ENCODE measurements around the gene RPS15A.
"Not testable (repeated sequence)": the region's sequence is repeated elsewhere in the genome, so short reads cannot be mapped to it uniquely, and the experiment has no call there.

Gene RPS15A

GRCh38 chr16:18796377-18796776 lies 6.2 kb upstream of the RPS15A start:
- no peak for DNase-seq

DNA sequence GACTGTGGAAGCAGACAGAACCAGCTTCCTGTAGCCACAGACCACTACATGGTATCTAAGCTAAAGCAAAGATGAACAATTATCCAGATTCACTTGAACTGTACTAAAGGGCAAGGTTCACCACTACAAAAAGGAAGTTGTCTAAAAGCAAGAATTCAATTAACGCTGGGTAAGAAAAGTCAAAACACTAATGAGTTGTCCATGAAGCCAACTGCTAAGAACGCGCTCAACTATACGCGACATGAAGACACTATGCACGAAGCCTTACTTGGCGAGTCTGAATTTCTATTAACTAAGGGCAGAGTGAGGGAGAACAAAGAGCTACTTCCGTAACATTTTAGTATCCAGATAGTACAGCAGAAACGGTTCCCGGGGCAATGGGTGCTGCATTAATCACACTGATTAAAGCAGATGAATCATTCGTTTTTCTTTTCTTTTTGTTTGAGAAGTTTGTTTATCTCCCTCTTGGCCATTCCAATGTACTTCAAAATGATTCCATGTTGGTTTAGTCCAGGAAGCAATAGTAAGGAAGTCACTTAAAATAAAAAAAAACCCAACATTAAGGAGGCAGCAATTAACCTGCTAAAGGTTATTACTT lies 2.8 kb upstream of the RPS15A start:
- DNase-seq: no peak

DNA sequence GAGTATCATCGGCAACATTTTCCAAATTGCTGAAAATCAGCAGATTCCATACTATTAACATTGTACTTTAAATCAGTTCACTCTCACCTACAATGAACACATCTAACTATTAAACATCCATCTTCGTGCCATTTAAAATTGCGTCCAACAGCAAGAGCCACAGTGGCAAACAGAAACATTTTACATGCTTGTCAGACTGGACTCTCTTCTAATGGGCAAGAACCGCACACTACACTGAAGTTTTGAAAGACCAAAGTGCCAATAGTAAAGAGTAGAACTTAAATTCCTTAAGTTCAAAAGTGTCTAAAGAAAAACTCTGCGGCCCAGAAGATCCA lies 652 bp downstream of the RPS15A start:
- no peak for DNase-seq

DNA sequence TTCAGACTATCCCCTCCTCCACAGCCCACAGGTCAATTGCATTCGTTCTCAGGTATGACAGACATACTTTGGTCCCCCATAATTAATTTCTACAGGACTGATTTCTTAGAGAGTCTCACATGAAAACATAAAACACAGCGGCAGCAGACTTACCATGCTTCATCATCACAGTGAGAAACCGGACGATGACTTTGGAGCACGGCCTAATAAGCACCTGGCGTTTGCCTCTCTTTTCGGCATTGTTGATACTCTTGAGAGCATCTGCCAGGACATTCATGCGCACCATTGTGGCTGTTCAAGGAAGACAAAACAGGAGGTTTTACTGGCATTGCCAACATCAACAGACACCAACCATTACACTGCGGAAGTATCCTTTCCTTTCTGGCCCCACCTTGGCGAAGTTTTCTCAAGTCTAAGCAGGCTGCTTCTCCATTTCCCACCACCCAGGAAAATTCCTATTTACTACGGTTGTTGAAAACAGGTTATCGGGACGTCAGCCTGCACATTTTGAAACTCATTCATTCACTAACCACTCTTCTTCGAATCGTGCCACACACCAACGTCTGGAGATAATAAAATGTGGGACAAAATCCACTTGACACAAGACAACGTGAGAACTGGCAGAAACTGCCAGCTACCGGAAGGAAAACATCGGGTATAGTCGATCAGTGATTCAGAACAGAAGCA lies 1.2 kb downstream of the RPS15A start:
- DNase-seq: no peak

- no peak for DNase-seq
These were observed 5.1 kb downstream of the RPS15A start for GRCh38 chr16:18784917-18785623.

DNA sequence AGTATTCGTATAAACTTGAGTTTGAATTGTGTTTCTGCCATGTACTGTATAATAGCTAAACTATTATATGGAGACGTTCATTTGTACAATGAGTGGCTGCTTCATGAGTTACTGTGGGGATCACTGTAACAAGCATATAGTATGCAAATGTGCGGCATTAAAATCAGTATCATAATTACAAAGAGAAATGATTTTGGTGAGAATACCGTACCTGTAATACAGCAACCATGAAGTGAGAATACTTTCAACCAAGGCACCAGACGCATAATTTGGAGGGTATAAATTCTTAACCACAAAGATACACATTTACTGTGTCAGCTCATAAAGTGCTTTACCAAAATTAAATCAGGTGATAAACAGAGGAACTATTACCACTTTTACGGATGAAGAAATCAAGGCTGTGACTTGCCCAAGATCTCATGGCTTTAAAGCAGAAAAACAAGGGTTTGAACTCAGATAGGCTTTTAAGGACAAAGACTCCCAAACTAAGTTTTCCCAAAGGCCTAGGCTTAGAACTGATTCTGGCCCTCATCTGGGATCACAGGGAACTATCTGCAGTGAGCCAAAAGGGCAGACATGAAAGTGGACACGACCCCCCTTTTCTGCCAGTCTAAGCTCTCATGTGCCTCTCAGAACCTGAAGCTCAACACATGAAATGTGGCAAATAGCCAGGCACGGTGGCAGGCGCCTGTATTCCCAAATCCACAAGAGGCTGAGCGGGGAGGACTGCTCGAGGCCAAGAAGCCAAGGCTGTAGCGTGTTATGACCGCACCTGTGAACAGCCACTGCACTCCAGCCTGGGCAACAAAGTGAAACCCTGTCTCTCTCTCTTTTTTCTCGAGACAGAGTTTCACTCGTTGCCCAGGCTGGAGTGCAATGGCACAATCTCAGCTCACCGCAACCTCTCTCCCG lies 6.4 kb downstream of the RPS15A start:
- DNase-seq: no peak

GRCh38 chr16:18782697-18783429 lies 7.3 kb downstream of the RPS15A start:
- DNase-seq: no peak

GRCh38 chr16:18781232-18781631 lies 8.9 kb downstream of the RPS15A start:
- not testable (repeated sequence) for DNase-seq

GRCh38 chr16:18780460-18781026 lies 9.6 kb downstream of the RPS15A start:
- DNase-seq: not testable (repeated sequence)

- not testable (repeated sequence) for DNase-seq
These were observed 12.5 kb downstream of the RPS15A start for GRCh38 chr16:18777664-18778063.

DNA sequence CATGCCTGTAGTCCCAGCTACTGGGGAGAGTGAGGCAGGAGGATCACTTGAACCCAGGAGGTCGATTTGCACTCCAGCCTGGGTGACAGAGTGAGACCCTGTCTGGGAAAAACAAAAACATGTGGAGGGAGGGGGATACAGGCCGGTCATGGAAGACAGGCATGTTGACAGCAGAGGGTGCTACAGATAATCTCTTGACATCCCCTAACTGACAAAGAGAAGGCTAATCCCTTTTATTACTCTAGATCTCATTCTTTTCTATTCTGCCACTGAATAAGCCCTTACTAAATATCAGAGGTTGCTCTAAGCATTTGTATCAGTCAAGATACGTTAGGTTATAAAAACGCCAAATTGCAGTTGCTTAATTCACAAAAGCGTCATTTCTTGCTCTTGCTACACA lies 13.8 kb downstream of the RPS15A start:
- DNase-seq: not testable (repeated sequence)

DNA sequence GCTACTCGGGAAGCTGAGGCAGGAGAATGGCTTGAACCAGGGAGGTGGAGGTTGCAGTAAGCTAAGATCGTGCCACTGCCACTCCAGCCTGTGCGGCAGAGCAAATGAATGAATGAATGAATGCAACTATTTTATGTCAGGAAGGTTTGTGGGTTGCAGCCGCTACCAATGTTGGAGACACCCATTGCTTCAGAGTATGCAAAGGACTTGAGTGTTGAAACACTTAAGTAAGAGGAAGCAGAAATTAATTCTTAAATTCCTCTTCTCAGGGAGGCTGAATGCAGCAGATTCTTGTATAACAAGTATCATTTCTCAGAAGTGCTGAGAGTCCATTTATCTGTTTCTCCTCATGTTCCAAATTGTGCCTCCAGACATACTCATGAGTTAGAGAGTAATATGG lies 15.5 kb downstream of the RPS15A start:
- not testable (repeated sequence) for DNase-seq

DNA sequence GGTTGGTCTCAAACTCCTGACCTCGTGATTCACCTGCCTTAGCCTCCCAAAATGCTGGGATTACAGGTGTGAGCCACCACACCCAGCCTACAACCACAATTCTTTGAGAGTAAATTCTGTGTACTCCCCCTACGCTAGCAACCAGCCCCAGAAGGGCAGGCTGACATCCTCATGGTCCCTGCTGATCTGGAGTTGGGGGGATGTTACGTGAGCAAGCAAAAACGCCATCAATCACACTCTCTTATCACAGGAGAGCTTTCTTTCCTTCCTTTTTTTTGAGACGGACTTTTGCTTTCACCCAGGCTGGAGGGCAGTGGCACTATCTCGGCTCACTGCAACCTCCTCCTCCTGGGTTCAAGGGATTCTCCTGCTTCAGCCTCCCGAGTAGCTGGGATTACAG lies 18.0 kb downstream of the RPS15A start:
- DNase-seq: not testable (repeated sequence)

GRCh38 chr16:18770336-18770962 lies 19.7 kb downstream of the RPS15A start:
- DNase-seq: not testable (repeated sequence)

DNA sequence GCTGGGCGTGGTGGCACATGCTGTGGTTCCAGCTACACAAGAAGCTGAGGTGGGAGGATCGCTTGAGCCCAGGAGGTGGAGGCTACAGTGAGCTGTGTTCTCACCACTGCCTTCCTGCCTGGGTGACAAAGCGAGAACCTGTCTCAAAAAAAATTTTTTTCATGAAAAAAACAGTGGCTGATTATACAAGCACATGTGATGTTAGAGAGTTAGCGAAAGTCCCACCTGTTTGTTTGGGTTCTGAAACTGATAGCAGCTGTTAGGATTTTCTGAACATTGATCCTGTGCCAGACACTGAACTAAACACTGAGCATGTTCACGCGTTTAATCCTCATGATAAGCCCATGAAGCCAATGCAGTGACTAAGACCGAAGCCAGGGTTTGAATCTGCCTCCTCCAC lies 22.9 kb downstream of the RPS15A start:
- DNase-seq: not testable (repeated sequence)

DNA sequence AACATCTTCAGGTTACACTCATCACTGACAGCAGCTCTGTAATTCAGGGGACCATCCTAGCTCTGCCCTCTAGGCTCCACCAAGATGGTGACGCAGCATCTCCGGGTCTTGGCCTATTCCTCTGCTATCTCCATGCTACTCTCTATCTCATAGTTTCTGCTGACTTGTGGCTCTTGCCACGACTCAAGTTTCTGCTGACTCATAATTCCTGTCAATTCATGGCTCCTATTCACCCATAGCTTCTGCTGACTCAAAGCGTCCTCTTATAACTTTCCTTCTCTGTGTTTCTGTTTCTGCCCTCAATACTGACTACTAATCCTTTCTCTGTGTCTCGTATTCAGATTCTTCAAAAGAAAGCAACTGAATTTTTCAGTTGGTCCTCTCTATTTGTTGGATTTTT lies 27.4 kb downstream of the RPS15A start:
- DNase-seq: not testable (repeated sequence)

- not testable (repeated sequence) for DNase-seq
These were observed 30.3 kb downstream of the RPS15A start for GRCh38 chr16:18759598-18760520.

DNA sequence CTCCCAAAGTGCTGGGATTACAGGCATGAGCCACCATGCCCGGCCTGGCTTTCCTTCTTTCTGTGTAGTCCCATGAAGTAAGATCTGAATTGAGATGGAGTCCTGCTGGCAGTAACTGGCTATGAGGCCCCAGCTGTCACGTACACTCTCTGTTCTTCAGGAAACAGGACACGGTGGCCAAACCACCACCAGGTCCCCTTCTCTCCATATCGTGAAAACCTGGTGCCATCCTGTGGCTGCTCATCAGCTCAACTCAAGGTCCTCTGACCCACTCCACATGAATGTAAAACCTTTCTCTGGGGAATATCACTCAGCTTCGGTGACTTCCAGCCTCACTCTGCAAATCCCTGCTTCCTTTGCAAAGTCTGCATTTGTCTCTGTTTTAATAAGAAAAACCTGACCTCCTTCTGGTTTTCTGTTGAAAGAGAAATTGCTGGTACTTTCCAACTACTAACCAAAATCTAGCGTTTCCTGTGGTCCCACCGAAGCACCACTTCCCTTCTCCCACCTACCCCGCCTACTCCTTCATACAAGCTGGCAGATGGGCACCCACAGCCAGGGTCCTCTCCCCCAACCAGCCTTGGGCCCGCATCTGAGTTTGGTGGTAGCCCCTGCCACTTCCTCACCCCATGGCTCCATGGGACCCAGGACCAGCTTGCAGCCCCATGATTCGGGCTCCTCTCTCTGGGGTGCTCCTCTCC lies 32.0 kb downstream of the RPS15A start:
- not testable (repeated sequence) for DNase-seq

GRCh38 chr16:18756639-18757038 lies 33.5 kb downstream of the RPS15A start:
- DNase-seq: not testable (repeated sequence)

DNA sequence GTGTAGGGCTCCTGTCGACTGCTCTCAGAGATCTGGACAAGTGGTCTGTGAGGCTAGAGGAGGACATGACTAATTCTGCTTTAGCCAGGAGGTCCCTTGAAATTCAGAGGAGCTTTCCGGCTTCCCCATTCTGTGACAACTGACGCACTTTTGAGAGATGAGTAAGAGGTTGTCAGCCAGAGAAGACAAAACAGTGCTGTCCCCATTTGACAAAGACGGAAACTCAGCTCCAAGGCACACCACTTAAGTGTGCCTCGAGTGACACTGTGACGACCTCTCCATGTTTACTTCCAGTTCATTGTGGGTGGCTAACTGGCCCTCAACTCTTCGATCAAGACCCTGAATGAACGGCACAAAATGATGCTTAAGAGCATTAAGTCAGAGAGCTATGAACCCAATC lies 47.3 kb downstream of the RPS15A start:
- DNase-seq: not testable (repeated sequence)

Data from 8988T (cell line).